SK-N-SH treated with all-trans-retinoic acid at 6 μM for 48 hours (cell line): ENCODE measurements around the gene RRBP1.

Experiments
- CREB5 ChIP-seq: fragments of 250-450 bp; sonication (Bioruptor Pico); IDR thresholded peaks from 2 replicates; pipeline ENCODE4 v1.5.1; 2020; ENCODE audit warnings: low read depth, mild to moderate bottlenecking, moderate library complexity
- CSDC2 ChIP-seq: fragments of 250-450 bp; sonication (Bioruptor Pico); IDR thresholded peaks from 2 replicates; pipeline ENCODE4 v1.5.0; 2020; ENCODE audit warnings: mild to moderate bottlenecking, moderate library complexity
- RARB ChIP-seq: fragments of 250-450 bp; sonication (Bioruptor Pico); IDR thresholded peaks from 2 replicates; pipeline ENCODE4 v1.8.0; 2021; ENCODE audit warnings: mild to moderate bottlenecking, moderate library complexity
- TOX ChIP-seq: fragments of 250-450 bp; sonication (Bioruptor Pico); IDR thresholded peaks from 2 replicates; pipeline ENCODE4 v1.8.0; 2021; ENCODE audit warnings: mild to moderate bottlenecking, moderate library complexity, borderline replicate concordance
- ZC3H10 ChIP-seq: fragments of 250-450 bp; sonication (Bioruptor Pico); IDR thresholded peaks from 2 replicates; pipeline ENCODE4 v1.5.1; 2021; ENCODE audit warnings: mild to moderate bottlenecking, moderate library complexity
- ZFP30 ChIP-seq: fragments of 450-650 bp; formaldehyde crosslinking; IDR thresholded peaks from 2 replicates; pipeline ENCODE4 v1.5.0; 2022; ENCODE audit warnings: mild to moderate bottlenecking, moderate library complexity
- TF ChIP-seq, protein P1 (sequence below): fragments of 250-450 bp; sonication (Bioruptor Pico); IDR thresholded peaks from 2 replicates; pipeline ENCODE4 v1.8.0; 2020; ENCODE audit warnings: mild to moderate bottlenecking, moderate library complexity, borderline replicate concordance

- TF ChIP-seq ZFP30 (CRISPR knock-in tag) (no peak), CSDC2 (no peak), ZC3H10 (CRISPR knock-in tag) (no peak), RARB (CRISPR knock-in tag) (no peak), CREB5 (CRISPR knock-in tag) (no peak), TOX (CRISPR knock-in tag) (no peak)
- TF ChIP-seq, protein P1, sequence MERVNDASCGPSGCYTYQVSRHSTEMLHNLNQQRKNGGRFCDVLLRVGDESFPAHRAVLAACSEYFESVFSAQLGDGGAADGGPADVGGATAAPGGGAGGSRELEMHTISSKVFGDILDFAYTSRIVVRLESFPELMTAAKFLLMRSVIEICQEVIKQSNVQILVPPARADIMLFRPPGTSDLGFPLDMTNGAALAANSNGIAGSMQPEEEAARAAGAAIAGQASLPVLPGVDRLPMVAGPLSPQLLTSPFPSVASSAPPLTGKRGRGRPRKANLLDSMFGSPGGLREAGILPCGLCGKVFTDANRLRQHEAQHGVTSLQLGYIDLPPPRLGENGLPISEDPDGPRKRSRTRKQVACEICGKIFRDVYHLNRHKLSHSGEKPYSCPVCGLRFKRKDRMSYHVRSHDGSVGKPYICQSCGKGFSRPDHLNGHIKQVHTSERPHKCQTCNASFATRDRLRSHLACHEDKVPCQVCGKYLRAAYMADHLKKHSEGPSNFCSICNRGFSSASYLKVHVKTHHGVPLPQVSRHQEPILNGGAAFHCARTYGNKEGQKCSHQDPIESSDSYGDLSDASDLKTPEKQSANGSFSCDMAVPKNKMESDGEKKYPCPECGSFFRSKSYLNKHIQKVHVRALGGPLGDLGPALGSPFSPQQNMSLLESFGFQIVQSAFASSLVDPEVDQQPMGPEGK (CRISPR knock-in tag): no peak
Measured at GRCh38 chr20:17704589-17705317, 22.7 kb upstream of the RRBP1 start.
